Mammary epithelial cell (primary cell): Measurements from ENCODE around the gene ATP4B.

Experiments used
- CTCF ChIP-seq, 2 donors: IDR thresholded peaks in 1 of 2; conservative IDR thresholded peaks in 1 of 2; 2 replicates each; pipeline ENCODE4 v1.5.1; 2011 to 2012; ENCODE audit warnings: inconsistent platforms in 2 of 2, low read length in 2 of 2, mild to moderate bottlenecking in 2 of 2, control low read depth in 1 of 2, low read depth in 1 of 2; ENCODE audit not compliant: insufficient read depth in 1 of 2; ENCODE audit errors: extremely low read depth in 1 of 2
- EZH2 ChIP-seq: IDR thresholded peaks from 2 replicates; pipeline ENCODE4 v1.6.1; 2012; ENCODE audit warnings: low read length, inconsistent platforms, borderline replicate concordance

- no peak for TF ChIP-seq CTCF (conservative IDR thresholded peaks at IDR 0.05 in 1 of 2, IDR thresholded peaks at IDR 0.05 in 1 of 2; ENCODE audit: extremely low read depth in 1 of 2, insufficient read depth in 1 of 2, low read depth in 1 of 2, low read length in 2 of 2)
- TF ChIP-seq EZH2: no peak
Measured at GRCh38 chr13:113611996-113612395, 46.0 kb downstream of the ATP4B start.
